ENCODE measurements around the gene CACNA1C.

CACNA1C gene

DNA sequence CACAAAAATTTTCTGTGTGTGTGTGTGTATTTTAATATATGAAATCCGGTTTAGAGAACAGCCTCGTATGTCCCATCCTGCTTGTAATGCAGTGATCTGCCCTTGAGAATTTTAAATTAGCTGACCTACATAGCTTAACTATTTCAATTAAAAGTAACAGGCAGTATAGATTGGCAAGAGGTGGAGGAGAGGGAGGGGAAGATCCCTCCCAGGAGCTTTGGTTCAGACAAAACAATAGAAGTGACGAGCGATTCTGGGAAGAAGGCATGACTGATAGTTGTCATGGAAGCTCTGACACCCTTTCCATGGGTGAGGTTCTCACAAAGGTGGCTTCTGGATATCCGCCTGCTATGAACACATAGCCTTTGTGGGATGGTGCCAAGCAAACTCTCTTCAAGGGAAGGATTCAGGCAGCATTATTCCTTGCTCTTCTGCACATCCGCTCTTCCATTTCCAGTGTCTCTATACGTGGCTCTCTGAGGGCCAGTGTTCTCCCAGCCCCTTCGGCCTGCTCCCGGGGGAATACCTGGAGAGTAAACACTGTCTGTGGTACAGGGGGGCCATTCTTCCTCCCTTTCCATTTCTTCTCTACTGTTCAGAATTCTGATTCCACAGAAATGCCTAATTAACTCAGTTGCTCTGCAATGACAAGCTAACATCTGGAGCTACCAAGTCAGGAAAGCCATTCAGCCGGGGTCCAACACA lies 182.0 kb downstream of the CACNA1C start:
- no peaks in the 10 kb centered on the region for H3K36me3 ChIP-seq (ENCODE audit: control insufficient read depth in 5 of 5, insufficient read depth in 5 of 5, low read length in 5 of 5)
- no peak overlapping the region for H3K9ac ChIP-seq (ENCODE audit: low read length in 5 of 5)
- H3K27ac ChIP-seq (ENCODE audit: low read depth, low read length): no peak overlapping the region
- no peaks in the 10 kb centered on the region for H3K9me3 ChIP-seq (ENCODE audit: control insufficient read depth in 5 of 5, low read length in 5 of 5)
- no peak overlapping the region for H3K4me3 ChIP-seq (ENCODE audit: low read depth in 1 of 5, low read length in 5 of 5)
- peaks cover 0 to 5% (median 0%) of the 10 kb centered on the region in 5 donors for H3K4me1 ChIP-seq (ENCODE audit: control insufficient read depth in 5 of 5, insufficient read depth in 5 of 5, low read length in 5 of 5)
- peaks cover 0 to 4% (median 0%) of the 10 kb centered on the region in 5 donors for H3K27me3 ChIP-seq (ENCODE audit: control insufficient read depth in 5 of 5, insufficient read depth in 4 of 5, low read length in 5 of 5)

GRCh38 chr12:2236506-2237294 lies 183.9 kb downstream of the CACNA1C start:
- H3K4me3 ChIP-seq (ENCODE audit: low read depth in 1 of 5, low read length in 5 of 5): no peak overlapping the region
- no peaks in the 10 kb centered on the region for H3K9me3 ChIP-seq (ENCODE audit: control insufficient read depth in 5 of 5, low read length in 5 of 5)
- H3K4me1 ChIP-seq (ENCODE audit: control insufficient read depth in 5 of 5, insufficient read depth in 5 of 5, low read length in 5 of 5): no peaks in the 10 kb centered on the region
- H3K36me3 ChIP-seq (ENCODE audit: control insufficient read depth in 5 of 5, insufficient read depth in 5 of 5, low read length in 5 of 5): no peaks in the 10 kb centered on the region
- no peak overlapping the region for H3K27ac ChIP-seq (ENCODE audit: low read depth, low read length)
- H3K27me3 ChIP-seq (ENCODE audit: control insufficient read depth in 5 of 5, insufficient read depth in 4 of 5, low read length in 5 of 5): peaks cover 0 to 3% (median 2%) of the 10 kb centered on the region in 5 donors
- no peak overlapping the region for H3K9ac ChIP-seq (ENCODE audit: low read length in 5 of 5)

- Histone ChIP-seq H3K4me1 (ENCODE audit: control insufficient read depth in 5 of 5, insufficient read depth in 5 of 5, low read length in 5 of 5) (no peaks in the 10 kb centered on the region), H3K27me3 (ENCODE audit: control insufficient read depth in 5 of 5, insufficient read depth in 4 of 5, low read length in 5 of 5) (peaks cover 0 to 3% (median 2%) of the 10 kb centered on the region in 5 donors), H3K9me3 (ENCODE audit: control insufficient read depth in 5 of 5, low read length in 5 of 5) (no peaks in the 10 kb centered on the region), H3K36me3 (ENCODE audit: control insufficient read depth in 5 of 5, insufficient read depth in 5 of 5, low read length in 5 of 5) (no peaks in the 10 kb centered on the region), H3K9ac (ENCODE audit: low read length in 5 of 5) (no peak overlapping the region), H3K27ac (ENCODE audit: low read depth, low read length) (no peak overlapping the region), H3K4me3 (ENCODE audit: low read depth in 1 of 5, low read length in 5 of 5) (no peak overlapping the region)
These were observed 185.3 kb downstream of the CACNA1C start for GRCh38 chr12:2238111-2238510.

GRCh38 chr12:2239381-2239871 lies 186.6 kb downstream of the CACNA1C start:
- H3K27me3 ChIP-seq (ENCODE audit: control insufficient read depth in 5 of 5, insufficient read depth in 4 of 5, low read length in 5 of 5): peaks cover 0 to 3% (median 0%) of the 10 kb centered on the region in 5 donors
- no peak overlapping the region for H3K9ac ChIP-seq (ENCODE audit: low read length in 5 of 5)
- no peaks in the 10 kb centered on the region for H3K9me3 ChIP-seq (ENCODE audit: control insufficient read depth in 5 of 5, low read length in 5 of 5)
- H3K4me3 ChIP-seq (ENCODE audit: low read depth in 1 of 5, low read length in 5 of 5): no peak overlapping the region
- H3K27ac ChIP-seq (ENCODE audit: low read depth, low read length): no peak overlapping the region
- no peaks in the 10 kb centered on the region for H3K36me3 ChIP-seq (ENCODE audit: control insufficient read depth in 5 of 5, insufficient read depth in 5 of 5, low read length in 5 of 5)
- H3K4me1 ChIP-seq (ENCODE audit: control insufficient read depth in 5 of 5, insufficient read depth in 5 of 5, low read length in 5 of 5): peaks cover 0 to 2% (median 0%) of the 10 kb centered on the region in 5 donors

GRCh38 chr12:2240390-2240789 lies 187.6 kb downstream of the CACNA1C start:
- Histone ChIP-seq H3K27me3 (ENCODE audit: control insufficient read depth in 5 of 5, insufficient read depth in 4 of 5, low read length in 5 of 5) (peaks cover 0 to 3% (median 0%) of the 10 kb centered on the region in 5 donors), H3K36me3 (ENCODE audit: control insufficient read depth in 5 of 5, insufficient read depth in 5 of 5, low read length in 5 of 5) (no peaks in the 10 kb centered on the region), H3K9ac (ENCODE audit: low read length in 5 of 5) (no peak overlapping the region), H3K4me1 (ENCODE audit: control insufficient read depth in 5 of 5, insufficient read depth in 5 of 5, low read length in 5 of 5) (peaks cover 0 to 2% (median 0%) of the 10 kb centered on the region in 5 donors), H3K4me3 (ENCODE audit: low read depth in 1 of 5, low read length in 5 of 5) (no peak overlapping the region), H3K9me3 (ENCODE audit: control insufficient read depth in 5 of 5, low read length in 5 of 5) (no peaks in the 10 kb centered on the region), H3K27ac (ENCODE audit: low read depth, low read length) (no peak overlapping the region)

- H3K4me1 ChIP-seq (ENCODE audit: control insufficient read depth in 5 of 5, insufficient read depth in 5 of 5, low read length in 5 of 5): peaks cover 0 to 2% (median 0%) of the 10 kb centered on the region in 5 donors
- H3K9me3 ChIP-seq (ENCODE audit: control insufficient read depth in 5 of 5, low read length in 5 of 5): no peaks in the 10 kb centered on the region
- no peaks in the 10 kb centered on the region for H3K36me3 ChIP-seq (ENCODE audit: control insufficient read depth in 5 of 5, insufficient read depth in 5 of 5, low read length in 5 of 5)
- peaks cover 0 to 3% (median 0%) of the 10 kb centered on the region in 5 donors for H3K27me3 ChIP-seq (ENCODE audit: control insufficient read depth in 5 of 5, insufficient read depth in 4 of 5, low read length in 5 of 5)
- H3K4me3 ChIP-seq (ENCODE audit: low read depth in 1 of 5, low read length in 5 of 5): no peak overlapping the region
- H3K9ac ChIP-seq (ENCODE audit: low read length in 5 of 5): no peak overlapping the region
- no peak overlapping the region for H3K27ac ChIP-seq (ENCODE audit: low read depth, low read length)
These were observed 188.2 kb downstream of the CACNA1C start for GRCh38 chr12:2240984-2241383.

DNA sequence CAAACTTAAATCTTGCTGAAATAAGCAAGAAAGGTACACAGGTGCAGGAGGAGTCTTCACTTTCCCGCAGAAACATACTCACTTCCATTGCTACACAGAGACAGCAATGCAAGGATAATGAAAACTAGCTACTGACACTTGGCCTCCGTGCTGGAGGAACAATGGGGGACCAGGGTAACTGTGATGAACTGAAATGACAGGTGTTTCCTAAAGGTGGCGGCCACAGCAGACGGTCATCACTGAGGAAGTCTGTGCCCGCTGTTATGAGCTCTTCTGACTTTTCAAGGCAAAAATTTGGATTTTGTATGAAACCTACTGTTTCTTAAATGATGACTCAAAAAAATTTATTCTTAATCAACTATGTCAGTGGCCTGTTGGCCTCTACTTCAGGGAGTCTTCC lies 189.4 kb downstream of the CACNA1C start:
- H3K9ac ChIP-seq (ENCODE audit: low read length in 5 of 5): no peak overlapping the region
- H3K4me1 ChIP-seq (ENCODE audit: control insufficient read depth in 5 of 5, insufficient read depth in 5 of 5, low read length in 5 of 5): peaks cover 0 to 8% (median 1%) of the 10 kb centered on the region in 5 donors
- H3K27ac ChIP-seq (ENCODE audit: low read depth, low read length): no peak overlapping the region
- H3K9me3 ChIP-seq (ENCODE audit: control insufficient read depth in 5 of 5, low read length in 5 of 5): no peaks in the 10 kb centered on the region
- no peaks in the 10 kb centered on the region for H3K36me3 ChIP-seq (ENCODE audit: control insufficient read depth in 5 of 5, insufficient read depth in 5 of 5, low read length in 5 of 5)
- peaks cover 0 to 3% (median 0%) of the 10 kb centered on the region in 5 donors for H3K27me3 ChIP-seq (ENCODE audit: control insufficient read depth in 5 of 5, insufficient read depth in 4 of 5, low read length in 5 of 5)
- H3K4me3 ChIP-seq (ENCODE audit: low read depth in 1 of 5, low read length in 5 of 5): no peak overlapping the region

GRCh38 chr12:2242816-2243215 lies 190.0 kb downstream of the CACNA1C start:
- no peak overlapping the region for H3K4me3 ChIP-seq (ENCODE audit: low read depth in 1 of 5, low read length in 5 of 5)
- H3K36me3 ChIP-seq (ENCODE audit: control insufficient read depth in 5 of 5, insufficient read depth in 5 of 5, low read length in 5 of 5): no peaks in the 10 kb centered on the region
- H3K27ac ChIP-seq (ENCODE audit: low read depth, low read length): no peak overlapping the region
- H3K27me3 ChIP-seq (ENCODE audit: control insufficient read depth in 5 of 5, insufficient read depth in 4 of 5, low read length in 5 of 5): peaks cover 0 to 3% (median 0%) of the 10 kb centered on the region in 5 donors
- peaks cover 0 to 13% (median 3%) of the 10 kb centered on the region in 5 donors for H3K4me1 ChIP-seq (ENCODE audit: control insufficient read depth in 5 of 5, insufficient read depth in 5 of 5, low read length in 5 of 5)
- H3K9ac ChIP-seq (ENCODE audit: low read length in 5 of 5): no peak overlapping the region
- no peaks in the 10 kb centered on the region for H3K9me3 ChIP-seq (ENCODE audit: control insufficient read depth in 5 of 5, low read length in 5 of 5)

DNA sequence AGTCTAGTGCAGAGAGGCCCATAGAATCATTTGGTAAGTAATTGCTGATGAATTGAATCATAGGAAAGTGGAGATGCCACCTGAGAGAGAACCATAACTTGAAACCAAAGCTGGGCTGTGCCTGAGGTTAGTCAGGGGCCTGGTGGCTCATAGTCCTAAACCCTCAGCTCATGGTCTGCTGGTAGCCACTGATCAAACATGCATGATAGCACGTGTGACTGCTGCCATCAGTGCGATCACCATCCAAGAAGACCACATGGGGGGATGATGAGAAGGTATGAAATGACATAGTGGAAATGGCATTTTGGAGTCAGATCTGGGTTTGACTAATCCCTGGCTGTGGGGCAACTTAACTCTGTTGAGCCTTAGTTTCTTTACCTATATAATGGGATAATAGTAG lies 190.5 kb downstream of the CACNA1C start:
- Histone ChIP-seq H3K9me3 (ENCODE audit: control insufficient read depth in 5 of 5, low read length in 5 of 5) (no peaks in the 10 kb centered on the region), H3K36me3 (ENCODE audit: control insufficient read depth in 5 of 5, insufficient read depth in 5 of 5, low read length in 5 of 5) (no peaks in the 10 kb centered on the region), H3K4me1 (ENCODE audit: control insufficient read depth in 5 of 5, insufficient read depth in 5 of 5, low read length in 5 of 5) (peaks cover 0 to 13% (median 3%) of the 10 kb centered on the region in 5 donors), H3K4me3 (ENCODE audit: low read depth in 1 of 5, low read length in 5 of 5) (no peak overlapping the region), H3K27me3 (ENCODE audit: control insufficient read depth in 5 of 5, insufficient read depth in 4 of 5, low read length in 5 of 5) (peaks cover 0 to 3% (median 0%) of the 10 kb centered on the region in 5 donors), H3K9ac (ENCODE audit: low read length in 5 of 5) (no peak overlapping the region), H3K27ac (ENCODE audit: low read depth, low read length) (no peak overlapping the region)
